ENCODE measurements around the gene LIAS.

- TF ChIP-seq CTCF (IDR thresholded peaks at IDR 0.05; ENCODE audit: insufficient read depth, low read depth, low read length) (no peak), EZH2 (IDR thresholded peaks at IDR 0.05; ENCODE audit: insufficient read depth, low read length) (no peak)
Measured at GRCh38 chr4:39422247-39422646, 36.6 kb upstream of the LIAS start.

All from astrocyte (in vitro differentiated cells and primary cell).